ENCODE measurements around the gene CTNND2.

Gene CTNND2

DNA sequence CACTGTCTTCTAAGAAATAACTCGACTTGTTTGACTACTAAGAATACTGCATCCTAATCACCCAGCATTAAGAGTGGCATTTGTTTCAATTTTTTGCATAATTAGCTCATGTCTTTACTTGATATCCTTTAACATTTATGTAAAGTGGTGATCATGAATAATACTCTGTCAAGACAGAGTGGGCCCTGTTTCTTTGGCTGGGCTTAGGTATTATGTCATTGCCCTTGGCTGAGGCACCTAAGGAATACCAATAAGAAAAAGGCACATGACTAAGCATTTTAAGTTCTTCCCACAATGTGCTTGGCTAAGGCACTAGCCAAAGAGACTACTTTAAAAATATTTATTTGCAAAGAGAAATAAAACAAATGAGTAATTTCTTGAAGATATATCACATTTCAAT is 308.1 kb downstream of the CTNND2 start:
- no peak for DNase-seq (ENCODE audit: low read depth, low spot score)

DNA sequence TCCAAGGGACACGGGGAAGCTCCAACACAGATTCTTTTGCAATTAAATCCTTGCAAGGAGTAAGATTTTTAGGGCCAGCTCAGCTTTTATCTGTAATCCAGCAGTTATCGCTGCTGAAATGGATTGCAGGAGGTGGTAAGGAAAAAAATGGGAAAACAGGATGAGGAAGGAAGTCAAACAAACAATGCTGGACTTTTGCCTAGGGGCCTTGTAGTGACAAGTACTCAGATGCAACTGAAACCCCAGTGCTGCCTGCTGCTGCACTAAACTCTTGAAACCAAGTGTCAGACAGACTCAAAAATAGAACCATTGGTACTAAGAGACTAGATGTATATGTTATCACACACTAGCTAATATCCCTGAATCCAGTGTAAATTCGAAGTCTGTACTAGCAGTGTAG is 309.2 kb downstream of the CTNND2 start:
- DNase-seq (ENCODE audit: low read depth, low spot score): no peak

- no peak for DNase-seq (ENCODE audit: low read depth, low spot score)
Observed at GRCh38 chr5:11594021-11594420, 310.2 kb downstream of the CTNND2 start.

- DNase-seq (ENCODE audit: low read depth, low spot score): no peak
Observed at GRCh38 chr5:11590475-11590874, 313.8 kb downstream of the CTNND2 start.

GRCh38 chr5:11588803-11589202 is 315.4 kb downstream of the CTNND2 start:
- no peak for DNase-seq (ENCODE audit: low read depth, low spot score)

DNA sequence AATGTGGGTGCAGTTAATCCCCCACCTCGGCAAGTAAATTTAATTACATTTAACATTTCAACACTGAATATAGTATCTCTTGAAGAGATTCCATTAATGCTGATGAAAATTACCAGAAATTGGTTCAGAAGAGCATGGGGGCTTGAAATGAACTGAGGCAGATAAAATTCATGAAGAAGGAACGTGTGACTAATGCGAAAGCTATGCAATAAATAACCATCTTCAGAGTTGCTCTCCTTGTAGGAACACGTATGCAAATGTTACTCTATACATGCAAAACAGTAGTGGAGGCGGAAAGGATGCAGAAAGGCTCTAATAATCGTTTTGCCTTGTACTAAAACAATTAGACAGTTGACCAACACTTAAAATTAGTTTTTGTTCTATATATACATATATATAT is 320.2 kb downstream of the CTNND2 start:
- DNase-seq (ENCODE audit: low read depth, low spot score): no peak

- no peak for DNase-seq (ENCODE audit: low read depth, low spot score)
Observed at GRCh38 chr5:11579351-11579750, 324.9 kb downstream of the CTNND2 start.

- DNase-seq (ENCODE audit: low read depth, low spot score): no peak
Observed at GRCh38 chr5:11574787-11575186, 329.5 kb downstream of the CTNND2 start.

DNA sequence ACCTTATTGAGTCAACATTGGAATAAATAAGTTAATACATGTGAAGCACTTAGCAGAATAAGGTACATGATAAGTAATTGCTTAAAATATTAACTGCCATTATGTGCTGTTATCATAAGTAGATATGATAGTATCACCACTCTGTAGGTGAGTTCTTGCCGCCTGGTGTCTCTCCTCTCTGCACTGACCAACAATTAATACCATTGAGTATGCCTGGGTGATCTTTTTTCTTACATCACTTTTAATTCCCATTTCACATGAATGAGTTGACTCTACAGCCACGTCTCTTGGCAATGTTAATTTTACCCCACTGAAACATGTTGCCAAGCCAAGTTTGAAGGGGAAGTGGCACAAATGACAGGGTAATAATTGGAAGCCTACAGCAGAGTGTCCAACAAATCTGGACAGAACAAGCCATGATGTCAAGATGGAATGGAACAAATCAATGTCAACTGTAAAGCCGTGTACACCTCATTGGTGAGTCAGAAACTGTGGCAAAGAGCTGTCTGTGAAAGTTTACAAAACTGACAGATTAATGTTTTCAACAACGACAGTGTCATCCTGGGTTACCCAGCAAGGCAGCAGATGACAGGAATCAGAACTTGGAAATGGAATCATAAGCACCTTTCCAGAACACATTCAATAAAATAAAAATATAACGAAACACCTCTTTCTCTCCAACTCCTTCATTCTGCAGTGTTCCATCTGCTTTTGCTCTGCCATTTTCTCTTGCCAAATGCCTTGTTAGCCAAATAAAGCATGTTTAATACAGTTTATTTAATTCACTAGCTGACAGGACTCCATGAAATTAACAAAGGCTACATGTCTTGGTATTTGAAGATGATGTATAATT is 330.9 kb downstream of the CTNND2 start:
- DNase-seq (ENCODE audit: low read depth, low spot score): no peak

- no peak for DNase-seq (ENCODE audit: low read depth, low spot score)
Observed at GRCh38 chr5:11564706-11565105, 339.5 kb downstream of the CTNND2 start.

- no peak for DNase-seq (ENCODE audit: low read depth, low spot score)
Observed at GRCh38 chr5:11563822-11564221, 340.4 kb downstream of the CTNND2 start.

GRCh38 chr5:11560915-11561697 is 343.1 kb downstream of the CTNND2 start:
- DNase-seq (ENCODE audit: low read depth, low spot score): no peak

DNA sequence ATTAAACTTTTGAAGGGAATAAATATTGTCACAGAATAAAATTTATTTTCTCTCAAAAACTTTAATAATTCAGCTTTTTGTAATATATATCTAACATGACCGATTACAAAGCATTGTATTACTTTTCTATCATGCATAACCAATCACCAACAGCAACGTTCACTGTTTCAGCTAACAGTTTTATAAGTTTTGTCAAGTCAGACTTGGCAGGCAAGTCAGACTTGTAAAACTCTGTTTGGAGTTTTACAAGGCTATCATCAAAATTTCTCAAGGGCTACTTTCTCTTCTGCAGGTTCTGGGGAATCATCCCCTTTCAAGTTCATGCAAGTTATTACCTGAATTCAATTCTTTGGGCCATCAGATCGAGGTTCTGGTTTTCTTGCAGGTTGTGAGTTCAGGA is 347.2 kb downstream of the CTNND2 start:
- no peak for DNase-seq (ENCODE audit: low read depth, low spot score)

DNA sequence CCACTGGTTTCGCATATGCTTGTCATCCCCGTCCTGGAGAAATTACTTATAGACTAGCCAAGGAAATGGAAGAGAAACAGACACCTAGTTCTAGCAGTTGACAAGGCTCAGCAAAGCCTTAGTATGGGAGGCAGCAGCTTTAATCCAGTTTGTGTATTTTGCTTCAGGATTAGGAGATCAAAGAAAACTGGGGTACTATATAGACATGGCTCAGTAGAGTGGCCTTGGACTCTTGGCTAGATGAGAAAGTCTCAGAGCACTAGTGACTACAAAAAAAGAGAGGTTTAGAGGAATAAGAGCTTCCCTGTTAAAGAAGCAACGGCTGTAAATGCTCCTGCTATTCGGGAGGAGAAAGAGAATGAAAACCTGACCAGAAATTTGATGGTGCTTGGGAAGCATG is 349.1 kb downstream of the CTNND2 start:
- no peak for DNase-seq (ENCODE audit: low read depth, low spot score)

DNA sequence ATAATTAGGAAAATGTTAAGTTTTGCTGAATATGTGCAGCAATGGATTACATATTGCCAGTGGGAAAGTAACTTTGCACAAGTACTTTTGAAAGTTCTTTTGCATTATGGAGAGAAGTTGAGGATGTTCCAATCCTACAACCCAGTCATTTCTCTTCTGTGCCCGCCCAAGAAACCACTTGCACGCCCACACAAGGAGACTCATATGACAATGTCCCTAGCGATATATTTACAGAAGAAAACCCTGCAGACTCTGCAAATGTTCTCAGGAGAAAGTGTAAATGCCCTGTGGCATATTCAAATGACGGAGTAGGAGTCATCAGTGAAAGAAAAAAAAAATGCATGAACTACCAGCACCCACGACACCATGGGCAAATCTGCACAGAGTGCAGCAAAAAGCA is 356.5 kb downstream of the CTNND2 start:
- no peak for DNase-seq (ENCODE audit: low read depth, low spot score)

GRCh38 chr5:11547140-11547539 is 357.1 kb downstream of the CTNND2 start:
- DNase-seq (ENCODE audit: low read depth, low spot score): no peak

- no peak for DNase-seq (ENCODE audit: low read depth, low spot score)
Observed at GRCh38 chr5:11540112-11540511, 364.1 kb downstream of the CTNND2 start.

DNA sequence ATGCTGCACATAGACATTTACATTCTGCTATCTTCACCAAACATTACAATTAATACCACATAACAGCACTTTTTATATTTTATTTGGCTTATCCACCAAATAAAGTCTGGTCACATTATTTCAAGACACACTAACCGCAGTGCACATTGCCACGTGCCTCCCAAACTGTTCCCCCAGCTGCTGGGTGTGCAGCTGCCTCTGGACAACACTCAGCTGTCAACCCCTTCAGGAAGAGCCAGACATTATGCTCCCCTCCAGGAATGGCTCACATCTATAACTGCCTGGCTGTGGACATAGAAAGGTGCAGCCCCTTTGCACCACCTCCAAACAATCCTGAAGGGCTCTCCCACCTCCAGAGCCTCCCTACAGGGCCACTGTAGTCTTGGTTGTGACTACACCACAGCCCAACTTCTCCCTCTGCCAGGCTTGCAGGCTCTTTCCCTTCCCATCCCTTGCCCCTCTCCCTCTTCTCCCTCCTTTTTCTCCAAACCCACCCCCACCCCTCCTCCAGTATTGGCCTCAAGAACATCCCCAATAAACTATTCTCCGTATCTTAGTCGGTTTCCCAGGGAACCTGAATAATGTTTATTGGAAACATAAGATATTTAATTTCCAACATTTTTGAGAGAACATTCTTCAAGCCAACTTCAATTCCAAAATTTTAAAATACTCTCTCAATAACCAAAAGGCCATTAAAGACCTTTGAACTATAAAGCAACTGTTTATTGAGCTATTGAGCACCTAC is 372.3 kb downstream of the CTNND2 start:
- no peak for DNase-seq (ENCODE audit: low read depth, low spot score)

DNA sequence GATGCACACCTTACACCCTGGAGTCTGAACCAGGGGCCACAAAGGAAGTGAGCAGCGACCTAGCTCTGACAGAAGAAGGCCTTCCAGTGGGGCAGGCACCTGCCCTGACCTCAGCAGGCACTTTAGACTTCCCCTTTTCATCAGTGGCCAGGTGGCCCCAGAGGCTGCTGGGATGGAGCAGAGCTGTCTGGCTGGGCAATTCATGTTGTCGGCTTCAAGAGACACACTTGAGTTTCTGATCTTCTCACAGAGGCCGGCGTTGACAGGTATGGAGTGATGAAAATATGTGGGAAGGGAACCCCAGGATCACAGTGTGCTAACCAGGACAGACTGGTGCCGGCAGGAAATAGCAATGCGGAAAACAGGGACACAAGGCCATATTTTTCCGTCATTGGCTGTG is 375.5 kb downstream of the CTNND2 start:
- DNase-seq (ENCODE audit: low read depth, low spot score): no peak

- no peak for DNase-seq (ENCODE audit: low read depth, low spot score)
Observed at GRCh38 chr5:11527652-11528349, 376.4 kb downstream of the CTNND2 start.

GRCh38 chr5:11525020-11525419 is 379.2 kb downstream of the CTNND2 start:
- no peak for DNase-seq (ENCODE audit: low read depth, low spot score)

DNA sequence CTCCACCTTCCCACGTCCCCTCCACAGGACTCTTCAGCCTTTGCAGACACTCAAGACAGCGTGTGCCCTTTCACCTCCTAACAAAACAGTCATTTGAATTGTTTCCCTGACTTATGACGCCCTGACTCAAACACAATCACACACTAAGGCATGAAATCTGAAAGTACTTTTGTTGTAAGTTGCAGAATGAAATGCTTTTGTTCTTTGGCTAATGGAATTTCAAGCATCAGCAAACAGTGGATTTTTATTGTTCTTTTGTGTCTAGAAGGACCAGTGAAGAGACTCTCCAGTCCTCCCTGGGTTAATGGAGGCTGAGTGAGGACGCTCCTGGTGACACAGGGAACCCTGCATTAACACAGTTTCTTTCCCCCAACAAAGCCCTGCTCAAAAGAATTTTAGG is 380.1 kb downstream of the CTNND2 start:
- no peak for DNase-seq (ENCODE audit: low read depth, low spot score)

All from smooth muscle cell of the brain vasculature (primary cell).